Tibial nerve (tissue), 4 donors: ENCODE results near the gene HMGCL.

Experiments
- CTCF ChIP-seq, 5 experiments: fragments of 200-600 bp in 3 of 5; fragments of 450-650 bp in 2 of 5; sonication (generic) in 3 of 5; IDR thresholded peaks; one replicate each; pipeline ENCODE4 v1.5.1; 2016 to 2019; ENCODE audit warnings: antibody characterized with exemption in 5 of 5, mild to moderate bottlenecking in 3 of 5, moderate library complexity in 2 of 5
- EP300 ChIP-seq, 2 donors: sonication (generic); formaldehyde crosslinking; IDR thresholded peaks; one replicate each; pipeline ENCODE4 v1.6.1; 2017; ENCODE audit warnings: antibody characterized with exemption in 2 of 2, mild to moderate bottlenecking in 1 of 2
- POLR2A ChIP-seq, 2 donors: fragments of 450-650 bp; IDR thresholded peaks; one replicate each; pipeline ENCODE4 v1.6.1; 2017; ENCODE audit warnings: antibody characterized with exemption in 2 of 2, mild to moderate bottlenecking in 2 of 2, moderate library complexity in 2 of 2

GRCh38 chr1:23803674-23804073 is 21.6 kb downstream of the HMGCL start:
- TF ChIP-seq POLR2A (IDR thresholded peaks at IDR 0.05): no peak
- TF ChIP-seq CTCF (IDR thresholded peaks at IDR 0.05): no peak
- TF ChIP-seq EP300 (IDR thresholded peaks at IDR 0.05): no peak
